Measurements from ENCODE around the gene UBASH3A.

UBASH3A gene

GRCh38 chr21:42366292-42367010 is 37.3 kb upstream of the UBASH3A start, which contains the start of gene TFF1:
Gene TFF1 (minus strand): TSS chr21:42366535. CDS start chr21:42366495, 40 bp downstream.
- no peak within 1 kb of the TSS for H3K4me3 ChIP-seq (ENCODE audit: control insufficient read depth, low read depth, low read length)
- TF ChIP-seq CTCF (IDR thresholded peaks at IDR 0.05; ENCODE audit: control insufficient read depth, insufficient read depth, low read depth, low read length, missing control alignments), result no peak
- DNase-seq (ENCODE audit: low read depth), result no peak

GRCh38 chr21:42367367-42368165 is 36.1 kb upstream of the UBASH3A start:
- DNase-seq (ENCODE audit: low read depth), result no peak
- no peak for TF ChIP-seq CTCF (IDR thresholded peaks at IDR 0.05; ENCODE audit: control insufficient read depth, insufficient read depth, low read depth, low read length, missing control alignments)
- no peak overlapping the region for H3K4me3 ChIP-seq (ENCODE audit: control insufficient read depth, low read depth, low read length)

- no peak overlapping the region for H3K4me3 ChIP-seq (ENCODE audit: control insufficient read depth, low read depth, low read length)
- DNase-seq (ENCODE audit: low read depth), result no peak
- no peak for TF ChIP-seq CTCF (IDR thresholded peaks at IDR 0.05; ENCODE audit: control insufficient read depth, insufficient read depth, low read depth, low read length, missing control alignments)
These were observed 33.9 kb upstream of the UBASH3A start for GRCh38 chr21:42369821-42370220.

- no peak for TF ChIP-seq CTCF (IDR thresholded peaks at IDR 0.05; ENCODE audit: control insufficient read depth, insufficient read depth, low read depth, low read length, missing control alignments)
- H3K4me3 ChIP-seq (ENCODE audit: control insufficient read depth, low read depth, low read length), result no peak overlapping the region
- DNase-seq (ENCODE audit: low read depth), result no peak
These were observed 32.6 kb upstream of the UBASH3A start for GRCh38 chr21:42370894-42371654.

GRCh38 chr21:42373196-42373907 is 30.4 kb upstream of the UBASH3A start:
- no peak for TF ChIP-seq CTCF (IDR thresholded peaks at IDR 0.05; ENCODE audit: control insufficient read depth, insufficient read depth, low read depth, low read length, missing control alignments)
- H3K4me3 ChIP-seq (ENCODE audit: control insufficient read depth, low read depth, low read length), result no peak overlapping the region
- no peak for DNase-seq (ENCODE audit: low read depth)
